Measurements from ENCODE around the gene OSTF1. TPM values are rescaled to one million over a fixed set of nuclear protein-coding genes. Genes with fewer than 3 reads are reported as not detected.

The OSTF1 gene
- total RNA-seq, 1 experiment from 2014 or later, result 7.0 TPM

DNA sequence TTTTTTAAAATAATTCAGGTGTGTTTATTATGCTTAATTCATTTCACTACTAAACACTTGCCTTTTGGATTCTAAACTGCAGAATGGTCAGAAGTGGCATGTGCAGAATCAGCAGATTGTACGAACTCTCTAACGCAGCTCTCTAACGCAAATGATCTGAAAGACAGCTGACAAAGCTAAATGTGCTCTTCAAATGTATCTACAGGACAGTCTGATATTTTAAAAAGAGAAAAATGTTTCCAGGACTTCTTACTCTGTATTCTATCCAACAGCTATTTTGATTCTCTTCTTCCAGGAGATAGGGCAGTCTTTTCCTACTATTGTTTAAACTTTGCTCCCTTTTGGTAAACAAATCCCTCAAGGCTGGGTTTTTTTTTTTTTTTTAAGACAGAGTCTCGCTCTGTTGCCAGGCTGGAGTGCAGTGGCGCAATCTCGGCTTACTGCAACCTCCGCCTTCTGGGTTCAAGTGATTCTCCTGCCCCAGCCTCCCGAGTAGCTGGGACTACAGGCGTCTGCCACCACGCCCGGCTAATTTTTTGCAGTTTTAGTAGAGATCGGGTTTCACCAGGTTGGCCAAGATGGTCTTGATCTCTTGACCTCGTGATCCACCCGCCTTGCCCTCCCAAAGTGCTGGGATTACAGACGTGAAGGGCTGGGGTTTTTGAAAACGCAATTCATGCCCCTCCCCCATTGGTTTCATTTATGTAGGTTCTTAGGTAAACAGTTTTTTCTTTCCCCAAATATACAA is 1.6 kb upstream of the OSTF1 start:
- H3K4me3 Mint-ChIP-seq (ENCODE audit: unreplicated experiment), result peak overlapping the region; percentile 79
- TF ChIP-seq, protein P1, sequence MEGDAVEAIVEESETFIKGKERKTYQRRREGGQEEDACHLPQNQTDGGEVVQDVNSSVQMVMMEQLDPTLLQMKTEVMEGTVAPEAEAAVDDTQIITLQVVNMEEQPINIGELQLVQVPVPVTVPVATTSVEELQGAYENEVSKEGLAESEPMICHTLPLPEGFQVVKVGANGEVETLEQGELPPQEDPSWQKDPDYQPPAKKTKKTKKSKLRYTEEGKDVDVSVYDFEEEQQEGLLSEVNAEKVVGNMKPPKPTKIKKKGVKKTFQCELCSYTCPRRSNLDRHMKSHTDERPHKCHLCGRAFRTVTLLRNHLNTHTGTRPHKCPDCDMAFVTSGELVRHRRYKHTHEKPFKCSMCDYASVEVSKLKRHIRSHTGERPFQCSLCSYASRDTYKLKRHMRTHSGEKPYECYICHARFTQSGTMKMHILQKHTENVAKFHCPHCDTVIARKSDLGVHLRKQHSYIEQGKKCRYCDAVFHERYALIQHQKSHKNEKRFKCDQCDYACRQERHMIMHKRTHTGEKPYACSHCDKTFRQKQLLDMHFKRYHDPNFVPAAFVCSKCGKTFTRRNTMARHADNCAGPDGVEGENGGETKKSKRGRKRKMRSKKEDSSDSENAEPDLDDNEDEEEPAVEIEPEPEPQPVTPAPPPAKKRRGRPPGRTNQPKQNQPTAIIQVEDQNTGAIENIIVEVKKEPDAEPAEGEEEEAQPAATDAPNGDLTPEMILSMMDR (IDR thresholded peaks at IDR 0.05; ENCODE audit: insufficient read depth in 1 of 2, low read depth in 1 of 2, low read length in 1 of 2, severe bottlenecking in 1 of 2, unreplicated experiment in 1 of 2), result no peak

DNA sequence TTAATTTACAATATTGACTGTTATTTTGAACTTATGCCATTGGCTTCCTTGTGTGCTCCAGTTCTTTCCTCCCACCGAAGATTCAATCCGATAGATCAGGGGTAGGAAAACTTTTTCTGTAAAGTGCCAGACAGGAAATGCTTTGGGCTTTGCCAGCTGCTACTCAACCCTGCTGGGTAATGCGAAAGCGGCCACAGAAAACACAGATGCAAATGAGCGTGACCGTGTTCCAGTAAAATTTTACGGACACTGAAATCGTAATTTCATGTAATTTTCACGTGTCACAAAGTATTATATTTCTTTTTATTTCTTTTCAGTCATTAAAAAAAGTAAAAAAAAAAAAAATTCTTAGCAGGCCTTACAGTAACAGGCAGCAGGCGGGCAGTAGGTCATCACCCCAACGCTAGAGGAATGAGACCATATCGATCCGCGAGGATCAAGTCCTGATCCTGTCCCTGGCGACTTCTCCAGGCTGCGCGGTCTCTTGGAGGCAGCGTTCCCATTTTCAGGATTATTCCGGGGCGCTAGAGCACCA is 958 bp upstream of the OSTF1 start:
- Mint-ChIP-seq H3K27me3 (ENCODE audit: insufficient read depth, unreplicated experiment) (no peaks in the 10 kb centered on the region), H3K36me3 (ENCODE audit: insufficient read depth, unreplicated experiment) (peaks cover 6% of the 10 kb centered on the region), H3K27ac (ENCODE audit: unreplicated experiment) (no peak overlapping the region), H3K4me1 (ENCODE audit: low read depth, unreplicated experiment) (no peaks in the 10 kb centered on the region), H3K4me3 (ENCODE audit: unreplicated experiment) (peak overlapping the region; percentile 79), H3K9me3 (ENCODE audit: unreplicated experiment) (no peaks in the 10 kb centered on the region)
- Histone ChIP-seq H3K9me3 (no peaks in the 10 kb centered on the region), H3K27me3 (replicated peaks; ENCODE audit: control insufficient read depth, insufficient read depth, low read length) (no peaks in the 10 kb centered on the region), H3K4me1 (no peaks in the 10 kb centered on the region), H3K4me3 (ENCODE audit: low read depth, low read length) (peak overlapping the region; percentile 56), H3K36me3 (ENCODE audit: control insufficient read depth, insufficient read depth, low read length) (no peaks in the 10 kb centered on the region)
- intact Hi-C loops (cut with micrococcal nuclease; ENCODE audit: unreplicated experiment), result no loop called here
- ChIA-PET POLR2A (interaction anchor here (0.7 to 1.0 kb wide), 2 partner anchors 14 to 59 kb away, joined by 4 to 7 read pairs; no protein-coding TSS in a partner anchor), CTCF (no interaction called here)
- TSS peak; percentile 68 for BruUV-seq (replicated peaks)
- TF ChIP-seq, protein P1 (IDR thresholded peaks at IDR 0.05; ENCODE audit: insufficient read depth in 1 of 2, low read depth in 1 of 2, low read length in 1 of 2, severe bottlenecking in 1 of 2, unreplicated experiment in 1 of 2), result no peak
- no peak for DNase-seq

More for the DNA sequence above, 1.6 kb upstream of the OSTF1 start:
- no peaks in the 10 kb centered on the region for H3K4me1 Mint-ChIP-seq (ENCODE audit: low read depth, unreplicated experiment)
- no TSS peak for BruUV-seq (replicated peaks)
- peaks cover 6% of the 10 kb centered on the region for H3K36me3 Mint-ChIP-seq (ENCODE audit: insufficient read depth, unreplicated experiment)
- no peaks in the 10 kb centered on the region for H3K27me3 ChIP-seq (replicated peaks; ENCODE audit: control insufficient read depth, insufficient read depth, low read length)
- CTCF ChIA-PET, result no interaction called here
- peak overlapping the region; percentile 56; the same call in 1 of the 2 replicates for H3K4me3 ChIP-seq (ENCODE audit: low read depth, low read length)
- H3K27ac Mint-ChIP-seq (ENCODE audit: unreplicated experiment), result no peak overlapping the region
- intact Hi-C loops (cut with micrococcal nuclease; ENCODE audit: unreplicated experiment), result no loop called here
- H3K36me3 ChIP-seq (ENCODE audit: control insufficient read depth, insufficient read depth, low read length), result no peaks in the 10 kb centered on the region
- no peaks in the 10 kb centered on the region for H3K9me3 Mint-ChIP-seq (ENCODE audit: unreplicated experiment)
- no peaks in the 10 kb centered on the region for H3K4me1 ChIP-seq
- H3K9me3 ChIP-seq, result no peaks in the 10 kb centered on the region
- DNase-seq, result no peak
- POLR2A ChIA-PET, result interaction anchor here (0.7 kb wide), 1 partner anchor 15 kb away, joined by 7 read pairs; no protein-coding TSS in a partner anchor
- no peaks in the 10 kb centered on the region for H3K27me3 Mint-ChIP-seq (ENCODE audit: insufficient read depth, unreplicated experiment)

DNA sequence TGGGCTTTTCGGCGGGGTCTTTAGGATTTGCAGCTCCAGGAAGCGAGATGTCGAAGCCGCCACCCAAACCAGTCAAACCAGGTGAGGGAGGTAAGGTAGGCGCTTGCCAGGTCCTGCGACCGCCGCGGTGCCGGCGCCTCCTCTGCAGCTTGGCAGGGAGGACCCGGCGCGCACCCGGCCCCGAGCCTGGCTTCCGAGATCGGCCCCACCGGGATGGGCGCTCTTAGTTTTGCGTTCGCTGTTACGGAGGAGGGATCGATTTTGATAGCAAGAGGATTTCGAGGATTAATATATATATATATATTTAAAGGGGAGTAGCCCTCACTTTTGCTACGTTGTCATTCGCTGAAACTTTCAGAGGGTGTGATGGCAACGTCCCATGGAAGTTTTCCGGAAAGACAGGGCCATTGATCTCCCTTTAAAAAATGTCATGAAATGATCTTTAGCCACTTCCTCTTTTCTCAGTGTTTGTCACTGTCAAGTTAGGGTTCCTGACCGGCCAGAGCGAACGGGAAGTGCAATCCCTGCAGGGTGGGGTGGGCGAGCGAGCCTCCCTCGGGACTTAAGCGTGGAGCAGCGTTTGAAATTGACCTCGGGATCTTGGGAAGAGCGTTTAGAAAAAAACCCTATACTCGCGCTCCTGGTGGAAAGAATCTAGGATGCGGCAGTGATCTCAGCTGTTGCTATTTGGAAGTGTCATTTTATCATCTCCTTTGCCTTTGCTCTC is 495 bp downstream of the OSTF1 start:
- H3K9me3 Mint-ChIP-seq (ENCODE audit: unreplicated experiment), result no peaks in the 10 kb centered on the region
- H3K27ac Mint-ChIP-seq (ENCODE audit: unreplicated experiment), result no peak overlapping the region
- ChIA-PET POLR2A (no interaction called here), CTCF (no interaction called here)
- H3K27me3 ChIP-seq (replicated peaks; ENCODE audit: control insufficient read depth, insufficient read depth, low read length), result no peaks in the 10 kb centered on the region
- no peaks in the 10 kb centered on the region for H3K4me1 ChIP-seq
- H3K27me3 Mint-ChIP-seq (ENCODE audit: insufficient read depth, unreplicated experiment), result no peaks in the 10 kb centered on the region
- H3K4me3 ChIP-seq (ENCODE audit: low read depth, low read length), result peak overlapping the region; percentile 50
- H3K4me1 Mint-ChIP-seq (ENCODE audit: low read depth, unreplicated experiment), result no peaks in the 10 kb centered on the region
- no peaks in the 10 kb centered on the region for H3K36me3 ChIP-seq (ENCODE audit: control insufficient read depth, insufficient read depth, low read length)
- peak overlapping the region; percentile 79 for H3K4me3 Mint-ChIP-seq (ENCODE audit: unreplicated experiment)
- no TSS peak for BruUV-seq (replicated peaks)
- H3K36me3 Mint-ChIP-seq (ENCODE audit: insufficient read depth, unreplicated experiment), result no peaks in the 10 kb centered on the region
- H3K9me3 ChIP-seq, result no peaks in the 10 kb centered on the region
- TF ChIP-seq, protein P1 (IDR thresholded peaks at IDR 0.05; ENCODE audit: insufficient read depth in 1 of 2, low read depth in 1 of 2, low read length in 1 of 2, severe bottlenecking in 1 of 2, unreplicated experiment in 1 of 2), result no peak
- intact Hi-C loops (cut with micrococcal nuclease; ENCODE audit: unreplicated experiment), result no loop called here
- peak; percentile 6 to 41 for DNase-seq
